ENCODE measurements around the gene SLC46A2.

DNA sequence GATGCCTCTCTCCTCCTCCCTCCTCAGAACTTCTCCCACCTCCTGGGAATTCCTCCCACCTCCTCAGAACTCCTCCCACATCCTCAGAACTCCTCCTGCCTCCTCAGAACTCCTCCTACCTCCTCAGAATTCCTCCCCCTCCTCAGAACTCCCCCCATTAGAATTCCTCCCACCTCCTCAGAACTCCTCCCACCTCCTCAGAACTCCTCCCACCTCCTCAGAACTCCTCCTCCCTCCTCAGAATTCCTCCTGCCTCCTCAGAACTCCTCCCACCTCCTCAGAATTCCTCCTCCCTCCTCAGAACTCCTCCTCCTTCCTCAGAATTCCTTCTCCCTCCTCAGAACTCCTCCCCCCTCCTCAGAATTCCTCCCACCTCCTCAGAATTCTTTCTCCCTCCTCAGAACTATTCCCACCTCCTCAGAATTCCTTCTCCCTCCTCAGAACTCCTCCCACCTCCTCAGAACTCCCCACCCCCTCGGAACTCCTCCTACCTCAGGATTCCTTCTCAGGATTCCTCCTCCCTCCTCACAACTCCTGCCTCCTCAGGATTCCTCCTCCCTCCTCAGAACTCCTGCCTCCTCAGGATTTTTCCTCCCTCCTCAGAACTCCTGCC is 23.9 kb downstream of the SLC46A2 start:
- TF ChIP-seq, protein P1, sequence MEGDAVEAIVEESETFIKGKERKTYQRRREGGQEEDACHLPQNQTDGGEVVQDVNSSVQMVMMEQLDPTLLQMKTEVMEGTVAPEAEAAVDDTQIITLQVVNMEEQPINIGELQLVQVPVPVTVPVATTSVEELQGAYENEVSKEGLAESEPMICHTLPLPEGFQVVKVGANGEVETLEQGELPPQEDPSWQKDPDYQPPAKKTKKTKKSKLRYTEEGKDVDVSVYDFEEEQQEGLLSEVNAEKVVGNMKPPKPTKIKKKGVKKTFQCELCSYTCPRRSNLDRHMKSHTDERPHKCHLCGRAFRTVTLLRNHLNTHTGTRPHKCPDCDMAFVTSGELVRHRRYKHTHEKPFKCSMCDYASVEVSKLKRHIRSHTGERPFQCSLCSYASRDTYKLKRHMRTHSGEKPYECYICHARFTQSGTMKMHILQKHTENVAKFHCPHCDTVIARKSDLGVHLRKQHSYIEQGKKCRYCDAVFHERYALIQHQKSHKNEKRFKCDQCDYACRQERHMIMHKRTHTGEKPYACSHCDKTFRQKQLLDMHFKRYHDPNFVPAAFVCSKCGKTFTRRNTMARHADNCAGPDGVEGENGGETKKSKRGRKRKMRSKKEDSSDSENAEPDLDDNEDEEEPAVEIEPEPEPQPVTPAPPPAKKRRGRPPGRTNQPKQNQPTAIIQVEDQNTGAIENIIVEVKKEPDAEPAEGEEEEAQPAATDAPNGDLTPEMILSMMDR (IDR thresholded peaks at IDR 0.05) = no peak
- TF ChIP-seq POLR2A (IDR thresholded peaks at IDR 0.05) = no peak
- TF ChIP-seq POLR2AphosphoS5 (IDR thresholded peaks at IDR 0.05; ENCODE audit: insufficient read depth in 1 of 2, low read depth in 1 of 2) = no peak
